ENCODE data around the gene ABHD17B. TPM values are rescaled to one million over a fixed set of nuclear protein-coding genes. Genes with fewer than 3 reads are reported as not detected.

ABHD17B gene
- 19.2 and 23.9 TPM in 2 replicates for total RNA-seq

GRCh38 chr9:71911061-71911907 lies at the start of gene ABHD17B, which contains the start of gene C9orf85:
TSS of gene ABHD17B (minus strand) at chr9:71911193. CDS start at chr9:71875080, 36,113 bp downstream.
TSS of gene C9orf85 (plus strand) at chr9:71911639. CDS start at chr9:71911735, 96 bp downstream.

Other genes starting within 250 kb of the ABHD17B start
- 53.5 and 59.9 TPM in 2 replicates for gene CEMIP2, start 142.7 kb downstream of the ABHD17B start, total RNA-seq
- gene C9orf85, start 446 bp upstream of the ABHD17B start, total RNA-seq = 14.9 and 19.5 TPM in 2 replicates
- not detected in 2 replicates for gene C9orf57, start 149.4 kb upstream of the ABHD17B start, total RNA-seq
- not detected in 2 replicates for gene GDA, start 238.2 kb upstream of the ABHD17B start, total RNA-seq